ENCODE data around the gene OR9I1. TPM values are rescaled to one million over a fixed set of nuclear protein-coding genes. Genes with fewer than 3 reads are reported as not detected.

The OR9I1 gene, protein sequence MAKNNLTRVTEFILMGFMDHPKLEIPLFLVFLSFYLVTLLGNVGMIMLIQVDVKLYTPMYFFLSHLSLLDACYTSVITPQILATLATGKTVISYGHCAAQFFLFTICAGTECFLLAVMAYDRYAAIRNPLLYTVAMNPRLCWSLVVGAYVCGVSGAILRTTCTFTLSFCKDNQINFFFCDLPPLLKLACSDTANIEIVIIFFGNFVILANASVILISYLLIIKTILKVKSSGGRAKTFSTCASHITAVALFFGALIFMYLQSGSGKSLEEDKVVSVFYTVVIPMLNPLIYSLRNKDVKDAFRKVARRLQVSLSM
- not detected in 2 replicates for total RNA-seq (2014; rRNA removed; shearing (Covaris generic); ENCODE audit: low replicate concordance)

DNA sequence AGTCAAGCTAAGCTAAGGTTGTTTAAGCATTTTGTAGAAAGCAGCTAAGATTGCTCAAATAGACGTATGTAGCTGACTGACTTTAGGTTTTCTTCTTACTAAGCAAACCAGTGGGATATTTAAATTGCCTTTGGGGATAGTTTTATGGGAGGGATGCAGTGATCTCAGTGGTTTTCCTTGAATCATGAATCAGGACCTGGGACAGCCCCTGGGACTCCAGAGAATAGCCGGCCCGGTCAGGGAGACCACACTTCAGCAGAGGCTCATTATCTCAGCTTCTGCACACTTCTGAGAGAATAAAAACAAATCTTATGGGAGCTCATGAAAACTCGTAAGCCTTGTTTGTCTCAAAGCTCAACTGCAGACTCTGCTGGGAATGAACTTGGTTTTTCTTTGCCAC is at the start of gene OR9I1:
Gene OR9I1, minus strand, starts transcription at position 62 of the 400 bp plus-strand sequence. CDS start 6,086 bp downstream, outside the sequence.
- in situ Hi-C loops (cut with HindIII; ENCODE audit: low pct_unique_long_range_greater_than_20kb, low sequenced_read_pairs) = no loop called here
- no peak for DNase-seq (ENCODE audit: low read depth)

DNA sequence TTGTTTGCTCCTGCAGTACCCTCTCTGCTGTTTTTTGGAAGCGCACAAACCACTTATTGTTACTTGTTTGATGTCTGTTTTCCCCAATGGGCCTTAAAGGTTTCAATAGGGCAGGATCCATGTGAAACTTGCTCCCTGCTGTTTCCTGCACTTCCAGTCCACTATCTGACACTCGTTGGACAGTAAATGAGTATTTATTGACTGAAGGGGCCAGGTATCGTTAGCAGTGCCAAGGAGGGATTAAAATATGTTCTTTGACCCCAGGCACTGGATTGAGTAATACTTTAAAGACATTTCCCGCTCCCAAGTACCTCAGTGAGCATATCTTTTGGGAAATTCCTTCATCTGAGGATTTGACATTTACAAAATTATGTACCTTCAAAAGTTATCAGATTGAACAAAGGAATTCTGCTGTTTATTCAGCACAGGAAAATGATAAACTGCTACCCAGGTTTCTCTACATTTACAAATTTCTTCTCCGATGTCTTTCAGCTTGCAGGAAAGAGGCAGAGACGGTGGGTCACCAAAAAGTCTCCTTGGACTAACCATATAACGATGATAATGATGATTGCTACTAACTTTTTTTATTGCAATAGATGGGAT is 40.3 kb upstream of the OR9I1 start:
- DNase-seq (ENCODE audit: low read depth) = no peak
- in situ Hi-C loops (cut with HindIII; ENCODE audit: low pct_unique_long_range_greater_than_20kb, low sequenced_read_pairs) = no loop called here

DNA sequence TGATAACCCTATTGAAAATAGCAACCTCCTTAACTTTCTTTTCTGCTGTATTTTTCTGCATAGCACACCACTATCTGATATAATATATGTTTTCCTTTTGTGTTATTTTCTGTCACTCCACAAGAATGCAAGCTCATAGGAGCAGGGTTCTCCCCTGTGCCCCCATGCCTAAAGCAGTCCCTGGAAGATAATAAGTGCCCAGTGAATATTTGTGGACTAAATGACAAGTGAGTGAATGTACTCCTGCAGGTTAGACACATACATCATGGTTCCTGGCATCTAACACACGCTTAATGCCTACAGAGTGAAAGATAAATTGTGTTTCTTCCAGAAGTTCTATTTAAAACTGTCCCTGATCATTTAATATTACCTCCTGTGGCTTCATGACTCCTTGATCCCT is 39.7 kb upstream of the OR9I1 start:
- in situ Hi-C loops (cut with HindIII; ENCODE audit: low pct_unique_long_range_greater_than_20kb, low sequenced_read_pairs) = no loop called here
- no peak for DNase-seq (ENCODE audit: low read depth)

DNA sequence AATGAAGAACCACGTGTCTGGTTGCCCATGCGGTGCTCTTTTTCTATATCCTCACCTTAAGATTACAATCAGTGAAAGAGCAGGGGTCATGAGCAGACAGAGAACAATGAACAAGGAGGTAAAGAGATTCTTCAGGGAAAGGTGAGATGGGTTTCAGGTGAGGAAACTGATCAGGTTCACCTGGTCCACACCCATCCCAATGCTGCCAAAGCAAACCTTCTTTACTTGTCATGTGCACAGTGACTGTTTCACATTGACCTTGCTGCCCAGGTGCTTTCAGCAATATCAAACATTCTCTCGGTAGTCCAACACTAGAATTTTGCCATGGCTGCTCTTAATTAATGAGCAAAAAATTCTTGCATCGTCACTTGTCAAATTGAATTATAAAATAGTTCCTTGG is 39.1 kb upstream of the OR9I1 start:
- DNase-seq (ENCODE audit: low read depth) = no peak
- in situ Hi-C loops (cut with HindIII; ENCODE audit: low pct_unique_long_range_greater_than_20kb, low sequenced_read_pairs) = no loop called here

DNA sequence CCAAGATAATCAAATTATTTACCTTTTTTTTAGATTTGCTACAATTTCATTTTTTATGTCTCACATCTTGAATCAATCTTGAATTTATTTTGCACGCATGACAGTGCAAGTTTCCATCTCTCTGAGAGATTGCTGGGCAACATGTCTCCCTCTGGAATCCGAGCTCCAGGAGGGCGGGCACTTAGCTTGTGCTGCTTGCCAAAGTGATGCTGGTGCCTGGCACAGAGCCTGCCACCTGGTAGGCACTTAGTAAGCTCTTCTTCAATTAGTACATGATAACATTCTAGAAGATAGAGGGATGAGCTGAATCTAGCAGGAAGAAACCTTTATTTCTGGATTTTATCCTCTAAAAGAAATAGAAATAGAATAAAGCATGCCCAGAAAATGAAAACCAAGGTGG is 27.5 kb upstream of the OR9I1 start:
- in situ Hi-C loops (cut with HindIII; ENCODE audit: low pct_unique_long_range_greater_than_20kb, low sequenced_read_pairs) = no loop called here
- DNase-seq (ENCODE audit: low read depth) = no peak

DNA sequence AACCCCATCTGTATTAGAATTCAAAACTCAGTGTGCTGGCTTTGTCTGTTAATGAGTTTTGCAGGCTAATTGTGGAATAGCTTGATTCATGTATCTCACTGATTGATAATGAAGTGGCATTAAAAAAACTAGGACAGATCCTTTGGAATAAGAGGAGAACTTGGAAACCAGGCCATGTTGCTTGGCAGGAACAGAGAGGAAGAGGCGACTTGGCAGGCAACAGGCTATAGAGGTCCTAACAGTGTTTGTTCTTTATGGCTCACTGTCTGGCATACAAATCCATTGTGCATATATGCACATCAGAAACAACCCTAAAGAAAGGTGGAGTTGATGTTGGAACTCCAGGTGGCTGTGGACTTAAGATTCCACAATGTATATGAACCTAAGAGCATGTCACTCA is 17.4 kb upstream of the OR9I1 start:
- in situ Hi-C loops (cut with HindIII; ENCODE audit: low pct_unique_long_range_greater_than_20kb, low sequenced_read_pairs) = no loop called here

DNA sequence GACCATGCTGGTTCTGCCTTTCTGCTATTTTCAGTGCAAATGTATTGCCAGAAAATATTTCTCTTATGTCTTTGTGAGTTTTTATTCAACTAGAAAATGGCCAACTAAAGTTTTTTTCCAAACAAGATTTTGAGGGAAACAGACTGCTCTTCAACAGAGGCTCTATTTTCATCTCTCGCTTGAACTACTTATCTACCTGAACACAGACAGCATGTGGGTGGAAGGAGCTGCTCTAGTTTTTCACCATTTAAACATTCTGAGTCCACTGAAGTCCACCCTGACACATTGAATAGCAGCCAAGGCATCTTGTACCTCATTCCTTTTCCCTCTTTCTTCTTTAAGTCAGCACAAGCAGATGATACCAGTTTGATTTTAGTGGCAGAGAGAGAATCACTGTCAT is 9.8 kb upstream of the OR9I1 start:
- no peak for DNase-seq (ENCODE audit: low read depth)
- in situ Hi-C loops (cut with HindIII; ENCODE audit: low pct_unique_long_range_greater_than_20kb, low sequenced_read_pairs) = no loop called here

More for the DNA sequence above, 17.4 kb upstream of the OR9I1 start:
- no peak for DNase-seq (ENCODE audit: low read depth)

DNA sequence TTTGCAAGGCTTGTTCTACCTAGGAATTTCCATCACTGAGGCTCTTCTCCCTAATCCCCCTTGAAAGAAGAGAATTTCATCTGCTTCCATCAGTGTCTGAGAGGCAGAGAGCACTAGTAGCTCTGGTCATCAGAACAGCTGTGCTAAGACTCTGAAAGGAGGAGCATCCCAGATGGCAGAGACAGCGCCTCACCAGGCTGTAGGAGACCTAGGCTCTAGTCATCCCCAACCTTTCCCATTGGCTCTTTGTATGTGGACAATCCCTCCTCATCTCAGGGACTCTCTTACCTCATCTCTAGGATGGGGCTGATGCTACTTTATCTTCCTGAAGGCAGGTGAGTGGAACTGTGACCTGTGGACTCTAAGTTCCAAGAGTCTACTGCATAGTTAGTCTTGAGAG is 8.8 kb upstream of the OR9I1 start:
- DNase-seq (ENCODE audit: low read depth) = no peak
- in situ Hi-C loops (cut with HindIII; ENCODE audit: low pct_unique_long_range_greater_than_20kb, low sequenced_read_pairs) = no loop called here

DNA sequence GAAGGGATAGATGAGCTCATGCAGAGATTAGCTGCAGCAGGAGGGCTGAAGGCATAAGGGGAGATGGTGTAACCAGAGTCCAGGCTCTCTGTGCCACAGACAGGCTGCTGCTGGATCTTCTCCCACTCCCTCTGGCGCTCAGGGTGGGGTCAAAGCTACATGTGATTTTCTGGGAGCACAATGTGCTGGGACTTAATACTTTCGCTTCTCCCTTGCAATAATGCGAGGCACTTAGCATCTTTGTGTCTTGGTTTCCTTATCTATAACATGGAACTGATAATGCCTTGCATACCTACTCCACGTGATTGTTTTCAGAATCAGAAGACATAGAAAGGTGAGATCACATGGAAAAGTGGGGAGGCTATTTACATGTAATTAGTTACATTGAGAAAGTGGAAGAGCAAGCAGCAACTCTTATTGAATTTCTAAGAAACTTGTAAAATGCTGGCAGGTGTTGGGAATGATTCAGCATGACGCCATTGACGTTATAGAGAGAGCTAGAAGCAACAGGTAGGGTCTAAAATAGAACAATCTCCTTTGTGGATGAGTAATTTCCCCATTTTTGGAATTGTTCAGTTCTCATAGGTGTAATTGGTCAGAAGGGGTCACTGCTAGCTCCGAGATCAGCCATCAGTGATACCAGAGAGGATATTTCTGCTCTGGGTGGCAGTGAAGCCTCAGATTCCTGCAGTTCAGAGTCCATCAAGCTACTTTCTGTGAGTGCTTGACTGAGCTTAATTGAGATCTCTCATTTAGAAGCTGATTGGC is 8.2 kb upstream of the OR9I1 start:
- in situ Hi-C loops (cut with HindIII; ENCODE audit: low pct_unique_long_range_greater_than_20kb, low sequenced_read_pairs) = no loop called here
- no peak for DNase-seq (ENCODE audit: low read depth)

DNA sequence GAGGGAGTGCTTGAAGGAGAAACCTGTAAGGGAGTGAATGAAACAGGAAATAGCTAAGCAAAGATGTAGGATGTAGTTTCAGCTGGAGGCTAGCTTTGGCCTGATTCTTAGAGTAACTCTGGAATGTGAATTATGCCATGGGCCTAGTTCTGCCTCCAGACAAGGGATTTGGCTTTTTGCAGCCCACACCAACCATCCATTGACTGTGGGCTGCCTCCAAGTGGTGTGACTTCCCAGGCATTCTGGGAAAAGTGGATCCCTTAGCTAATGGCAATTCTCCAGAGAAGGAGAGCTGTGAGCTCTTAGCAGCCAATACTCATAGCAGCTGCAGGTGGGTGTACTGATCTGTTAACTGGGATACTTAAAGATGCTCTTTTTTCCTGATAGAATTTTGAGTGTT is 2.0 kb upstream of the OR9I1 start:
- DNase-seq (ENCODE audit: low read depth) = no peak
- in situ Hi-C loops (cut with HindIII; ENCODE audit: low pct_unique_long_range_greater_than_20kb, low sequenced_read_pairs) = no loop called here

DNA sequence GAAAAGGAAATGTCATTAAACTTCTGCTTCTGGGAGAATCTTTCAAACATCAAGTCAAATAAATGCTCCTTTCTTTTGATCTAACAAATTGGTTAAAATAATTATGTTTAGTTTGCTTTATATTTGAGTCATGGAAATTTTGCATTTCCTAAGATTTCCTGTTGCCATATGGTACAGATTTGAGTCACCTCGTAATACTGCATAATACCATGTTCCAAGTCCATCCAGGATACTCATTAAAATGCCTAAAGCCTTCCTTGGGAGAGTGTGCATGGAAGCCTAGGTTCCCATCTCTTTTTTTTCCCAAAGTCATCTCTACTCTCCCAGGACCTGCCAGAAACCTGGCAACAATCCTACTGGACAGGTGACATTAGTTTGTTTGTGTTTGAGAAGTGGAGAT is 4.2 kb downstream of the OR9I1 start:
- in situ Hi-C loops (cut with HindIII; ENCODE audit: low pct_unique_long_range_greater_than_20kb, low sequenced_read_pairs) = no loop called here
- DNase-seq (ENCODE audit: low read depth) = no peak

DNA sequence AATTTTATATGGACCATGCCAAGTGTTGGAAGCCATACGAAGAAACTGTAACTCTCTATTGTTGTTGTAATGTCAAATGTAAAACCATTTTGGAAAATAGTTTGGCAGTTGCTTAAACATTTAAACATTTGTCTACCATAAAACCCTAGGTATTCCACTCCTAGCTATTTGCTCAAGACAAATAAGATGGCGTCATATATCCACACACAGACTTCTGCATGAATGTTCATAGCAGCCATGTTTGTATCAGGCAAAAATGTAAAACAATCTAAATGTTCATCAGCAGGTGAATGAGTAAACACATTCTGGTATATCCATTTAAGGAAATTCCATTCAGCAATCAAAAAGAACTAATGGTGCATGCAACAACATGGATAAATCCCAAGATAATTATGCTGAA is 27.9 kb downstream of the OR9I1 start:
- in situ Hi-C loops (cut with HindIII; ENCODE audit: low pct_unique_long_range_greater_than_20kb, low sequenced_read_pairs) = no loop called here
- DNase-seq (ENCODE audit: low read depth) = no peak

DNA sequence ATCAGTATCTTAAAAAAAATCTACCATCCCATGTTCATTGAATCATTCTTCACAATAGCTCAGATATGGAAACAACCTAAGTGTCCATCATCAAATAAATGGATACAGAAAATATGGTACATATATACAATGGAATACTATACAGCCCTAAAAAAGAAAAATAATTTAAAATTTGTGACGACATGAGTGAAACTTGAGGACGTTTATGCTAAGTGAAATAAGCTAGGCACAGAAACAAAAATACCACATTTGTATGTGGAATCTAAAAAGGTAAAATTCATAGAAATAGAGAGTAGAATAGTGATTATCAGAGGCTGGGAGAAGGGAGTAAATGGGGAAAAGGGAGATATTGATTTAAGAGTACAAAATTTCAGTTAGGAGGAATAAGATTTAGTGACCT is 38.8 kb downstream of the OR9I1 start:
- in situ Hi-C loops (cut with HindIII; ENCODE audit: low pct_unique_long_range_greater_than_20kb, low sequenced_read_pairs) = no loop called here
- DNase-seq (ENCODE audit: low read depth) = no peak

DNA sequence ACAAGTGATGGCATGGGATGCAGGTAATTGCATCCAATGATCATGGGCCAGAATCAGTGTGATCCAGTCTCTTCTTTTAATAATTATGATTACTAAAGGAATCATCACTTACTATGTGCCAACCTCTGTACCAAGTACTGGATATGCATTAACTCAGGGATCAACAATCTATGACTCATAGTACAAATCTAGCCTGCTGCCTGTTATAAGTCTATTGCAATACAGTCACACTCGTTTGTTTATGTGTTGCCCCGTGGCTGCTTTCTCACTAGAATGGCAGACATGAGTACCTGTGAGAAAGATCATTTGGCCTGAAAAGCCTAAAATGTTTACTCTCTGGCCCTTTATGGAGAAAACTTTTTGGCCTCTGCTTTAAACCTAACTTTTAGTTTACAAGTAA is 49.5 kb downstream of the OR9I1 start:
- in situ Hi-C loops (cut with HindIII; ENCODE audit: low pct_unique_long_range_greater_than_20kb, low sequenced_read_pairs) = no loop called here
- no peak for DNase-seq (ENCODE audit: low read depth)

DNA sequence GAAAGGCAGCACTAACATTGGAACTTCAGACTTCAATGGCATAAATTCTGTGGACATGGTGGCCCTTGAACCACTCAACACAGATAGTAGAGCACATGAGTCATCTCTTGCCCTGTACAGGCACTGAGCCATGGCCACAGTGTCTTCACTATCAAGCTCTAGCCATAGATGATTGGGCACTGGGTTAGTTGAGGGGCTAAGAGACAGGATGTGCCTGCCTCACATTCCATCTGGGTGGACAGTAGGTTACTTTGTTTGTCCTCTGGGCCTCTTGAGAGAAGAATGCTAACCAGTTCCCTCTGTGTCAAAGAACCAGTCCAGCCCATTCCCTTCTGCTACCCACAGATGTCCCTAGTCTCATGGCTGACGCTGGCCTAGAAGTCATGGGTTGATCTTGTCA is 54.7 kb downstream of the OR9I1 start:
- in situ Hi-C loops (cut with HindIII; ENCODE audit: low pct_unique_long_range_greater_than_20kb, low sequenced_read_pairs) = no loop called here
- no peak for DNase-seq (ENCODE audit: low read depth)

DNA sequence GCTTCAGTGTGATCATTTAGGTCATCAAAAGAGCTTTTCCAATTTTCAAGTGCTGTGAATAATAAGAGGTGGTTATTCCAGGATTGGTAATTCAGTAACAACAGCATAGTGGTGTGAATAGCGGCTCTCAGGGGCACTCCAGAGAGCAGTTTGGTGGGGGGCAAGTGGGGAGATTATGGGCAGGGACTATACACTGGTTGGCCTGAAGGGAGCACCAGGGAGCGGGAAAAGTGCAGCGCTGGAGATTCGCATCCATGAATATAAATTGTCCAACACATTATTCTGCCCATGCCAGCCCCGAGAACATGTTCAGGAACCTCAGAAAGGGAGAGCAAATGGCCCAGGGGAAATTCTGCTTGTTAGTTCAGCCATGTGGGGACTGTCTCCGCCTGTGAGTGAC is 56.7 kb downstream of the OR9I1 start:
- in situ Hi-C loops (cut with HindIII; ENCODE audit: low pct_unique_long_range_greater_than_20kb, low sequenced_read_pairs) = no loop called here
- no peak for DNase-seq (ENCODE audit: low read depth)

DNA sequence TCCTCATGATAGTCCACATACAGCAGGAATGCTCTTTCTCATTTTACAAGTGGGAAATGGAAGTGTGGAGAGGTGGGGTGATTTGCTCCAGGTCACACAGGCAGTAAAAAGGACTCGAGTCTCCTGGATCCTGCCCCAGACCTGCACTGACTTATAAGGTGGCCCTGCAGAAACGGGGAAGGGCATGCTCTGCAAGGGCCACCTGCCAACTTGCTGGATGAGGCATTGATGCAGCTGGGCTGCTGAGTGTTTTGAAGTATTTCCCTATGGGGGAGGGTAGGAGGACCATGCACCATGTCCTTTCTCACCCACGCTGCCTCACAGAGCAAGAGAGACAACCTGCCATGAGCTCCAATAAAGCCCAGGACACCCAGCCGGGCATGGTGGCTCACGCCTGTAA is 57.6 kb downstream of the OR9I1 start:
- no peak for DNase-seq (ENCODE audit: low read depth)
- in situ Hi-C loops (cut with HindIII; ENCODE audit: low pct_unique_long_range_greater_than_20kb, low sequenced_read_pairs) = no loop called here
